ENCODE measurements around the gene ATP6V1F.

- TF ChIP-seq, protein P1, sequence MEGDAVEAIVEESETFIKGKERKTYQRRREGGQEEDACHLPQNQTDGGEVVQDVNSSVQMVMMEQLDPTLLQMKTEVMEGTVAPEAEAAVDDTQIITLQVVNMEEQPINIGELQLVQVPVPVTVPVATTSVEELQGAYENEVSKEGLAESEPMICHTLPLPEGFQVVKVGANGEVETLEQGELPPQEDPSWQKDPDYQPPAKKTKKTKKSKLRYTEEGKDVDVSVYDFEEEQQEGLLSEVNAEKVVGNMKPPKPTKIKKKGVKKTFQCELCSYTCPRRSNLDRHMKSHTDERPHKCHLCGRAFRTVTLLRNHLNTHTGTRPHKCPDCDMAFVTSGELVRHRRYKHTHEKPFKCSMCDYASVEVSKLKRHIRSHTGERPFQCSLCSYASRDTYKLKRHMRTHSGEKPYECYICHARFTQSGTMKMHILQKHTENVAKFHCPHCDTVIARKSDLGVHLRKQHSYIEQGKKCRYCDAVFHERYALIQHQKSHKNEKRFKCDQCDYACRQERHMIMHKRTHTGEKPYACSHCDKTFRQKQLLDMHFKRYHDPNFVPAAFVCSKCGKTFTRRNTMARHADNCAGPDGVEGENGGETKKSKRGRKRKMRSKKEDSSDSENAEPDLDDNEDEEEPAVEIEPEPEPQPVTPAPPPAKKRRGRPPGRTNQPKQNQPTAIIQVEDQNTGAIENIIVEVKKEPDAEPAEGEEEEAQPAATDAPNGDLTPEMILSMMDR (optimal IDR thresholded peaks at IDR 0.05 in 1 of 3, IDR thresholded peaks at IDR 0.05 in 1 of 3, conservative IDR thresholded peaks at IDR 0.05 in 1 of 3; ENCODE audit: extremely low read depth in 1 of 3, insufficient read depth in 2 of 3, low read length in 3 of 3), result no peak
- TF ChIP-seq EZH2 (IDR thresholded peaks at IDR 0.05; ENCODE audit: low read length), result no peak
These were observed 33.1 kb upstream of the ATP6V1F start for GRCh38 chr7:128829391-128830166.
